Liver (tissue), 3 donors: ENCODE data around the gene RTEL1.

ENCODE experiments used
- CTCF ChIP-seq: fragments of 150-350 bp; IDR thresholded peaks from 2 replicates; pipeline ENCODE4 v1.5.1; 2017; ENCODE audit warnings: improper control_type of control experiment, low read depth, low read length; ENCODE audit not compliant: missing input control
- HNF4A ChIP-seq, 2 donors: conservative IDR thresholded peaks; 2 replicates each; pipeline ENCODE4 v1.6.1; 2016; ENCODE audit warnings: antibody characterized with exemption in 2 of 2, mild to moderate bottlenecking in 2 of 2
- donor health status: healthy.
- donor health status: healthy.

- TF ChIP-seq CTCF (no peak), HNF4A (conservative IDR thresholded peaks at IDR 0.05) (no peak)
Observed at GRCh38 chr20:63619505-63619904, 38.6 kb upstream of the RTEL1 start.
